ENCODE results near the gene MFGE8.
"Not testable (repeated sequence)": the region's sequence is repeated elsewhere in the genome, so short reads cannot be mapped to it uniquely, and the experiment has no call there.

GRCh38 chr15:88925648-88926047 is 12.5 kb upstream of the MFGE8 start:
- not testable (repeated sequence) for TF ChIP-seq POLR2A (IDR thresholded peaks at IDR 0.05); CTCF (IDR thresholded peaks at IDR 0.05 in 8 of 11, conservative IDR thresholded peaks at IDR 0.05 in 3 of 11); POLR2AphosphoS5 (IDR thresholded peaks at IDR 0.05)
